NCI-H2196 treated with DMSO at 0.1 percent for 48 hours (cell line): Measurements from ENCODE around the gene AADACL4.
"Not testable (repeated sequence)": the region's sequence is repeated elsewhere in the genome, so short reads cannot be mapped to it uniquely, and the experiment has no call there.

ENCODE experiments used
- DNase-seq: peaks from one replicate; lab custom pipeline; 2025; ENCODE audit not compliant: unreplicated experiment; lab: John Stamatoyannopoulos, UW

Gene AADACL4

GRCh38 chr1:12629511-12629956 lies 14.4 kb upstream of the AADACL4 start:
- no peak for DNase-seq

GRCh38 chr1:12629985-12630760 lies 13.7 kb upstream of the AADACL4 start:
- DNase-seq: no peak

GRCh38 chr1:12630946-12631530 lies 12.8 kb upstream of the AADACL4 start:
- DNase-seq: no peak

- no peak for DNase-seq
Observed at GRCh38 chr1:12631571-12631970, 12.3 kb upstream of the AADACL4 start.

GRCh38 chr1:12634156-12634555 lies 9.7 kb upstream of the AADACL4 start:
- DNase-seq: no peak

- DNase-seq: no peak
Observed at GRCh38 chr1:12634696-12635202, 9.1 kb upstream of the AADACL4 start.

- no peak for DNase-seq
Observed at GRCh38 chr1:12636098-12636950, 7.6 kb upstream of the AADACL4 start.

GRCh38 chr1:12637693-12638092 lies 6.2 kb upstream of the AADACL4 start:
- DNase-seq: no peak

- no peak for DNase-seq
Observed at GRCh38 chr1:12640237-12640957, 3.5 kb upstream of the AADACL4 start.

GRCh38 chr1:12640958-12641272 lies 3.0 kb upstream of the AADACL4 start:
- DNase-seq: no peak

- DNase-seq: no peak
Observed at GRCh38 chr1:12643079-12643478, 806 bp upstream of the AADACL4 start.

GRCh38 chr1:12644237-12644636 lies 352 bp downstream of the AADACL4 start:
- no peak for DNase-seq

GRCh38 chr1:12644829-12645228 lies 944 bp downstream of the AADACL4 start:
- DNase-seq: no peak

- DNase-seq: not testable (repeated sequence)
Observed at GRCh38 chr1:12645401-12645800, 1.5 kb downstream of the AADACL4 start.

- DNase-seq: no peak
Observed at GRCh38 chr1:12648741-12649140, 4.9 kb downstream of the AADACL4 start.

GRCh38 chr1:12649971-12650421 lies 6.1 kb downstream of the AADACL4 start:
- no peak for DNase-seq

- no peak for DNase-seq
Observed at GRCh38 chr1:12654004-12654567, 10.2 kb downstream of the AADACL4 start.

- no peak for DNase-seq
Observed at GRCh38 chr1:12654657-12655056, 10.8 kb downstream of the AADACL4 start.

GRCh38 chr1:12656575-12656974 lies 12.7 kb downstream of the AADACL4 start:
- no peak for DNase-seq

GRCh38 chr1:12657060-12657884 lies 13.4 kb downstream of the AADACL4 start:
- DNase-seq: no peak
